ENCODE measurements around the gene LRP5. TPM values are rescaled to one million over a fixed set of nuclear protein-coding genes. Genes with fewer than 3 reads are reported as not detected.
"Not testable (repeated sequence)": the region's sequence is repeated elsewhere in the genome, so short reads cannot be mapped to it uniquely, and the experiment has no call there.

LRP5 gene
- polyA plus RNA-seq, 3 donors: 0.23 to 0.29 TPM; not detected in 1

DNA sequence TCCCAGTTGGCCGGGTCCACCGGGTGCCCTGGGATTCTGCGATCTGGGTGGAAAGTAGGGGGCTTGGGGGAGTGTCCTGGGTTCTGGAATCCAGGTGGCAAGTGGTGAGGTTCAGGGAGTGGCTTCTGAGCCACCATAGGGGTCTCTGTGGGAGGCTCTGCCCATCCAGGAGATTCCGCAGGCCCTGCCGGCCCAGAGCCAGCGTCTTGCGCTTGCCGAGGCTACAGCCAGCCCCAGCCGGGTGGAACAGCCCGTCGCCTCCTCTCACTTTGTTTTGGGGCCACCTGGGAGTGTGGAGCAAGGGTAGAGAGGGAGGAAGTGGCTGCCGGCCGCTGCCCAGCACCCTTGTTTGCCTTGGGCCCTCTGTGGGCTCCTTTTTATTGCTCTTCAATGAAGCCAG is 87.5 kb downstream of the LRP5 start:
- intact Hi-C loops (cut with micrococcal nuclease): loop anchor here in 1 of 2 donors (10.0 kb wide), 1 partner anchor 145 kb away; no protein-coding TSS in a partner anchor

DNA sequence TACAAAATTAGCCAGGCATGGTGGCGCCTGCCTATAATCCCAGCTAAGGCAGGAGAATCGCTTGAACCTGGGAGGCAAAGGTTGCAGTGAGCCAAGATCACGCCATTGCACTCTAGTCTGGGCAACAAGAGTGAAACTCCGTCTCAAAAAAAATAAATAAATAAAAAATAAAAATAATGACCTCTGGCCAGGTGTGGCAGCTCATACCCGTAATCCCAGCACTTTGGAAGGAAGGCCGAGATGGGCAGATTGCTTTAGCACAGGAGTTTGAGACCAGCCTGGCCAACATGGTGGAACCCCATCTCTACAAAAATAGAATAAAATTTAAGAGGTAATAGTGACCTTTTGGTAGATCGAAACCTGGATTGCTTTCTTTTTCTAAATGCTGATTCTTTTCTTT is 88.2 kb downstream of the LRP5 start:
- H3K9ac ChIP-seq (ENCODE audit: insufficient read depth, low read length, poor library complexity, severe bottlenecking); H3K79me2 ChIP-seq (ENCODE audit: insufficient read depth, low read length); H3K9me3 ChIP-seq (replicated peaks in 1 of 2; ENCODE audit: control insufficient read depth in 1 of 2, insufficient read depth in 1 of 2, low read length in 2 of 2); H3K27ac ChIP-seq (ENCODE audit: low read depth in 1 of 2, low read length in 2 of 2); H3K4me1 ChIP-seq (ENCODE audit: control insufficient read depth in 1 of 2, insufficient read depth in 2 of 2, low read length in 2 of 2); H3K36me3 Mint-ChIP-seq; H3K4me3 ChIP-seq (replicated peaks in 1 of 3; ENCODE audit: low read depth in 2 of 3, low read length in 3 of 3); H3K27me3 Mint-ChIP-seq (ENCODE audit: low read depth in 3 of 3); intact Hi-C loops (cut with micrococcal nuclease); H3K27me3 ChIP-seq (ENCODE audit: control insufficient read depth in 2 of 2, insufficient read depth in 2 of 2, low read length in 2 of 2); H3K27ac Mint-ChIP-seq; H3K4me1 Mint-ChIP-seq; H2AFZ ChIP-seq (ENCODE audit: insufficient read depth, low read depth, low read length, poor library complexity, severe bottlenecking); H3K9me3 Mint-ChIP-seq; H3K36me3 ChIP-seq (replicated peaks in 1 of 2; ENCODE audit: control insufficient read depth in 1 of 2, insufficient read depth in 2 of 2, low read length in 2 of 2); DNase-seq; H3K4me2 ChIP-seq (replicated peaks; ENCODE audit: extremely low read depth, low read length, poor library complexity, severe bottlenecking); H3K4me3 Mint-ChIP-seq; H4K20me1 ChIP-seq (ENCODE audit: insufficient read depth, low read length): not testable (repeated sequence)
- no CpG with 5 or more reads among the region's 7 CpGs for WGBS (ENCODE audit: insufficient coverage)

More for the DNA sequence above, 87.5 kb downstream of the LRP5 start:
- H3K27ac Mint-ChIP-seq: no peak overlapping the region
- no peaks in the 10 kb centered on the region for H3K27me3 ChIP-seq (ENCODE audit: control insufficient read depth in 2 of 2, insufficient read depth in 2 of 2, low read length in 2 of 2)
- no peaks in the 10 kb centered on the region for H3K36me3 ChIP-seq (replicated peaks in 1 of 2; ENCODE audit: control insufficient read depth in 1 of 2, insufficient read depth in 2 of 2, low read length in 2 of 2)
- no peaks in the 10 kb centered on the region for H3K36me3 Mint-ChIP-seq
- no peaks in the 10 kb centered on the region for H3K4me1 Mint-ChIP-seq
- WGBS (ENCODE audit: insufficient coverage): 100% methylated on average over 9 of the region's 13 CpGs
- H3K79me2 ChIP-seq (ENCODE audit: insufficient read depth, low read length): no peaks in the 10 kb centered on the region
- H3K4me3 Mint-ChIP-seq: no peak overlapping the region
- no peak overlapping the region for H3K4me3 ChIP-seq (replicated peaks in 1 of 3; ENCODE audit: low read depth in 2 of 3, low read length in 3 of 3)
- no peak overlapping the region for H3K9ac ChIP-seq (ENCODE audit: insufficient read depth, low read length, poor library complexity, severe bottlenecking)
- H2AFZ ChIP-seq (ENCODE audit: insufficient read depth, low read depth, low read length, poor library complexity, severe bottlenecking): no peak overlapping the region
- no peaks in the 10 kb centered on the region for H3K4me1 ChIP-seq (ENCODE audit: control insufficient read depth in 1 of 2, insufficient read depth in 2 of 2, low read length in 2 of 2)
- no peaks in the 10 kb centered on the region for H4K20me1 ChIP-seq (ENCODE audit: insufficient read depth, low read length)
- peaks cover 0 to 2% (median 0%) of the 10 kb centered on the region in 7 donors for H3K9me3 Mint-ChIP-seq
- peaks cover 0 to 4% (median 0%) of the 10 kb centered on the region in 3 donors for H3K27me3 Mint-ChIP-seq (ENCODE audit: low read depth in 3 of 3)
- H3K9me3 ChIP-seq (replicated peaks in 1 of 2; ENCODE audit: control insufficient read depth in 1 of 2, insufficient read depth in 1 of 2, low read length in 2 of 2): no peaks in the 10 kb centered on the region
- DNase-seq: no peak
- no peak overlapping the region for H3K27ac ChIP-seq (ENCODE audit: low read depth in 1 of 2, low read length in 2 of 2)
- TF ChIP-seq, protein P1, sequence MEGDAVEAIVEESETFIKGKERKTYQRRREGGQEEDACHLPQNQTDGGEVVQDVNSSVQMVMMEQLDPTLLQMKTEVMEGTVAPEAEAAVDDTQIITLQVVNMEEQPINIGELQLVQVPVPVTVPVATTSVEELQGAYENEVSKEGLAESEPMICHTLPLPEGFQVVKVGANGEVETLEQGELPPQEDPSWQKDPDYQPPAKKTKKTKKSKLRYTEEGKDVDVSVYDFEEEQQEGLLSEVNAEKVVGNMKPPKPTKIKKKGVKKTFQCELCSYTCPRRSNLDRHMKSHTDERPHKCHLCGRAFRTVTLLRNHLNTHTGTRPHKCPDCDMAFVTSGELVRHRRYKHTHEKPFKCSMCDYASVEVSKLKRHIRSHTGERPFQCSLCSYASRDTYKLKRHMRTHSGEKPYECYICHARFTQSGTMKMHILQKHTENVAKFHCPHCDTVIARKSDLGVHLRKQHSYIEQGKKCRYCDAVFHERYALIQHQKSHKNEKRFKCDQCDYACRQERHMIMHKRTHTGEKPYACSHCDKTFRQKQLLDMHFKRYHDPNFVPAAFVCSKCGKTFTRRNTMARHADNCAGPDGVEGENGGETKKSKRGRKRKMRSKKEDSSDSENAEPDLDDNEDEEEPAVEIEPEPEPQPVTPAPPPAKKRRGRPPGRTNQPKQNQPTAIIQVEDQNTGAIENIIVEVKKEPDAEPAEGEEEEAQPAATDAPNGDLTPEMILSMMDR (IDR thresholded peaks at IDR 0.05): no peak
- H3K4me2 ChIP-seq (replicated peaks; ENCODE audit: extremely low read depth, low read length, poor library complexity, severe bottlenecking): no peak overlapping the region

All from CD14-positive monocyte (primary cell).